Smooth muscle cell (in vitro differentiated cells): ENCODE results near the gene LFNG. TPM values are rescaled to one million over a fixed set of nuclear protein-coding genes. Genes with fewer than 3 reads are reported as not detected.

Experiments
- DNase-seq: peaks from one replicate; lab custom pipeline; 2025; ENCODE audit not compliant: unreplicated experiment; lab: John Stamatoyannopoulos, UW
- H2AFZ ChIP-seq: fragments of 200-600 bp; sonication (generic); 2 replicates; pipeline ENCODE4 v1.6.0; 2016; ENCODE audit warnings: antibody characterized with exemption, low read depth, mild to moderate bottlenecking
- H3F3A ChIP-seq: fragments of 200-600 bp; sonication (generic); 2 replicates; pipeline ENCODE4 v1.6.0; 2017; ENCODE audit warnings: antibody characterized with exemption, low read depth
- H3K27ac ChIP-seq: fragments of 200-600 bp; sonication (generic); 2 replicates; pipeline ENCODE4 v1.5.1; 2016; ENCODE audit warnings: low read depth, mild to moderate bottlenecking
- H3K27me3 ChIP-seq: fragments of 200-600 bp; sonication (generic); 2 replicates; pipeline ENCODE4 v1.6.1; 2016; ENCODE audit warnings: low read depth, mild to moderate bottlenecking
- H3K36me3 ChIP-seq: fragments of 200-600 bp; sonication (generic); 2 replicates; pipeline ENCODE4 v1.5.1; 2016; ENCODE audit warnings: low read depth
- H3K4me1 ChIP-seq: fragments of 200-600 bp; sonication (generic); 2 replicates; pipeline ENCODE4 v1.5.1; 2016; ENCODE audit warnings: low read depth
- H3K4me2 ChIP-seq: fragments of 200-600 bp; sonication (generic); 2 replicates; pipeline ENCODE4 v1.6.0; 2016; ENCODE audit warnings: mild to moderate bottlenecking
- H3K4me3 ChIP-seq: fragments of 200-600 bp; sonication (generic); 2 replicates; pipeline ENCODE4 v1.5.1; 2016; ENCODE audit warnings: mild to moderate bottlenecking
- H3K79me2 ChIP-seq: fragments of 200-600 bp; sonication (generic); 2 replicates; pipeline ENCODE4 v1.6.0; 2016; ENCODE audit warnings: low read depth, mild to moderate bottlenecking
- H3K9ac ChIP-seq: fragments of 200-600 bp; sonication (generic); 2 replicates; pipeline ENCODE4 v1.6.0; 2016; ENCODE audit warnings: low read depth
- H3K9me3 ChIP-seq: fragments of 200-600 bp; sonication (generic); replicated peaks from 2 replicates; pipeline ENCODE4 v1.5.1; 2016; ENCODE audit warnings: low read depth
- H4K20me1 ChIP-seq: fragments of 200-600 bp; sonication (generic); 2 replicates; pipeline ENCODE4 v1.6.0; 2016; ENCODE audit warnings: low read depth
- WGBS: methylation state at CpG from one replicate; pipeline ENCODE4 v1.1.7; 2016; ENCODE audit warnings: low lambda C conversion rate; 5-methylcytosine and 5-hydroxymethylcytosine counted together
- polyA plus RNA-seq: library from polyadenylated mRNA; unstranded; fragments of >200 nt; fragmentation: Nextera tagmentation; extraction: Ambion mirVana; gene quantifications from 2 replicates; pipeline ENCODE4 v1.2.1, GENCODE V29; 2016
- total RNA-seq: library from RNA; depleted of rRNA; stranded (reverse); fragments of >200 nt; gene quantifications from 2 replicates; pipeline ENCODE4 v1.2.3, GENCODE V29; 2014
- TF ChIP-seq, protein P1 (sequence below): fragments of 200-600 bp; sonication (generic); IDR thresholded peaks from 2 replicates; pipeline ENCODE4 v1.5.1; 2017; ENCODE audit warnings: borderline replicate concordance, mild to moderate bottlenecking, antibody characterized with exemption; ENCODE audit not compliant: insufficient read depth, poor library complexity, severe bottlenecking

The LFNG gene
- total and polyA plus RNA-seq, 2 experiments from 2014 or later: 6.0 to 9.8 TPM

DNA sequence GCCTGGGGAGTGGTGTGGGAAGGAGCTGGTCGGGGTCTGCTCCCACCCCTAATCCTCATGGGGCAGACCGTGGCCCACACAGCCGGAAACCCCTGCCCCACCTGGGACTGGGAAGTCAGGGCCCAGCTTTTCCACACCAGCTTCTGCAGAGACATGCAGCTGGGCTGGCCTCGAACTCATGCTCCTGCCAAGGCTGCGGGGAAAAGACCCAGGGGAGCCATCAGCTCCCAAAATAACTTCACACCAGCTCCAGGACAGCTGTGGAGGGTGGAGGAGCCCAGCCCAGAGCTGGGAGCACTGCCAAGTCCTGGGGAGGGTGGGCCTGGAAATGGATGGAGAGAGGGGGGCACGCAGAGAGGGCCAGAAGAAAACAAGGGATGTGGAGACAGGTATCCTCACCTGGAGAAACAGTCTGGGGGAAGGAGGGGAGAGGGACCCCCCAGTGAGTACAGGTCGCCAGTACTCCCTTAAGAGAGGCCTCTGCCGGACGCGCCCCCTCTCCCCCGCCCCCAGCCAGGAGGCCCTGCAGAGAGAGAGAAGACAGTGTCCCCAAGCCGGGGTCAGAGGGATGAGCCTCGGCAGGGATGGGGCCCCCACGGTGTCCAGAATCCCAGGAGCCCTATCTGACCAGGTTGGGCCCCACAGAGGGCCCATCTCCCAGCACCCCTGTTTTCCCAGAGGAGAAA lies 31.8 kb upstream of the LFNG start:
- no peaks in the 10 kb centered on the region for H3K9me3 ChIP-seq
- H2AFZ ChIP-seq: no peak overlapping the region
- 93% methylated on average over 8 of the region's 14 CpGs for WGBS
- H3F3A ChIP-seq: no peaks in the 10 kb centered on the region
- H3K36me3 ChIP-seq: no peaks in the 10 kb centered on the region
- H3K79me2 ChIP-seq: no peaks in the 10 kb centered on the region
- H3K27me3 ChIP-seq: no peaks in the 10 kb centered on the region
- no peak overlapping the region for H3K27ac ChIP-seq
- DNase-seq: no peak
- H4K20me1 ChIP-seq: no peaks in the 10 kb centered on the region
- H3K9ac ChIP-seq: no peak overlapping the region
- TF ChIP-seq, protein P1, sequence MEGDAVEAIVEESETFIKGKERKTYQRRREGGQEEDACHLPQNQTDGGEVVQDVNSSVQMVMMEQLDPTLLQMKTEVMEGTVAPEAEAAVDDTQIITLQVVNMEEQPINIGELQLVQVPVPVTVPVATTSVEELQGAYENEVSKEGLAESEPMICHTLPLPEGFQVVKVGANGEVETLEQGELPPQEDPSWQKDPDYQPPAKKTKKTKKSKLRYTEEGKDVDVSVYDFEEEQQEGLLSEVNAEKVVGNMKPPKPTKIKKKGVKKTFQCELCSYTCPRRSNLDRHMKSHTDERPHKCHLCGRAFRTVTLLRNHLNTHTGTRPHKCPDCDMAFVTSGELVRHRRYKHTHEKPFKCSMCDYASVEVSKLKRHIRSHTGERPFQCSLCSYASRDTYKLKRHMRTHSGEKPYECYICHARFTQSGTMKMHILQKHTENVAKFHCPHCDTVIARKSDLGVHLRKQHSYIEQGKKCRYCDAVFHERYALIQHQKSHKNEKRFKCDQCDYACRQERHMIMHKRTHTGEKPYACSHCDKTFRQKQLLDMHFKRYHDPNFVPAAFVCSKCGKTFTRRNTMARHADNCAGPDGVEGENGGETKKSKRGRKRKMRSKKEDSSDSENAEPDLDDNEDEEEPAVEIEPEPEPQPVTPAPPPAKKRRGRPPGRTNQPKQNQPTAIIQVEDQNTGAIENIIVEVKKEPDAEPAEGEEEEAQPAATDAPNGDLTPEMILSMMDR: no peak
- H3K4me3 ChIP-seq: no peak overlapping the region
- H3K4me1 ChIP-seq: no peaks in the 10 kb centered on the region
- no peak overlapping the region for H3K4me2 ChIP-seq

DNA sequence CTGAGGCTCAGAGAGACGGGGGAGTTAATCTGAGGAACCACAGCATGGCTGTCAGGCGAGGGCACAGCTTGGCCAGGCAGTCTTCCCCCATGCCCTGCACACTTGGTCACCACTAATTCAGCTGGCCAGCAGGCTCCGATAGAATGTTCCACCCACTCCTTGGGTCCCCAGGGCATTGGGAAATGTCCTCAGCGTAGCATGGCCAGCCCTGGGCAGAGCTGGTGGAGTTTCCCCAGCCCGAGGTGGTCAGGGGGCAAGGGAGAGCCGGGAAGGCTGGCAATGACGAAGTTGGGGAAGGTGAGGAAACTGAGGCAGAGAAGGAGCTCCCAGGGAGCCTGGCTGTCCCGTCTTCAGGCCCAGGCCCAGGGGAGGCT lies 31.3 kb upstream of the LFNG start:
- H3K79me2 ChIP-seq: no peaks in the 10 kb centered on the region
- DNase-seq: no peak
- no peaks in the 10 kb centered on the region for H3F3A ChIP-seq
- H3K9ac ChIP-seq: no peak overlapping the region
- TF ChIP-seq, protein P1: no peak
- no peak overlapping the region for H3K4me2 ChIP-seq
- 85% methylated on average over 8 of the region's 8 CpGs for WGBS
- no peaks in the 10 kb centered on the region for H3K9me3 ChIP-seq
- no peak overlapping the region for H3K27ac ChIP-seq
- no peaks in the 10 kb centered on the region for H3K36me3 ChIP-seq
- H4K20me1 ChIP-seq: no peaks in the 10 kb centered on the region
- H2AFZ ChIP-seq: no peak overlapping the region
- no peaks in the 10 kb centered on the region for H3K27me3 ChIP-seq
- H3K4me3 ChIP-seq: no peak overlapping the region
- H3K4me1 ChIP-seq: no peaks in the 10 kb centered on the region

DNA sequence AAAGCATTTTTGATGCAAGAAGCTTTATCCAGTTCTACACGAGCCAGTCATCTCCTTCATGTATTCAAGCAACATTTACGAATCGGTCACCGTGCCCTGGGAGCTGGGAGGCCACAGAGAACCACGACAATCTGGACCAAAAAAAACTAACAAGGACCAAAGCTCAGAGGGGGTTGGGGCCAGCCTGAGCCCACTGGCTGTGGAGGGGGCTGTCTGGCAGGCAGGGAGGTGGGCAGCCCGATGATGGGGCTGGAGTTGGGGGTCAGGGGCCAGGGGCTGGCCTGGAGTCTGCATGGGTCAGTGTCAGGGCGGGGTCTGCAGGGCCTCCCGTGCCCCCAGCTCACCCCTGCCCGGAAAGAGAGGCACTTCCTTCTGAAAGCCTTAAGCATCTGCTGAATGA lies 30.9 kb upstream of the LFNG start:
- no peak overlapping the region for H3K4me3 ChIP-seq
- H4K20me1 ChIP-seq: no peaks in the 10 kb centered on the region
- TF ChIP-seq, protein P1: no peak
- no peak overlapping the region for H3K27ac ChIP-seq
- no peak overlapping the region for H3K4me2 ChIP-seq
- 79% methylated on average over 9 of the region's 9 CpGs for WGBS
- H3K79me2 ChIP-seq: no peaks in the 10 kb centered on the region
- DNase-seq: no peak
- no peaks in the 10 kb centered on the region for H3K36me3 ChIP-seq
- H3K27me3 ChIP-seq: no peaks in the 10 kb centered on the region
- no peak overlapping the region for H2AFZ ChIP-seq
- no peaks in the 10 kb centered on the region for H3K4me1 ChIP-seq
- no peaks in the 10 kb centered on the region for H3K9me3 ChIP-seq
- no peak overlapping the region for H3K9ac ChIP-seq
- no peaks in the 10 kb centered on the region for H3F3A ChIP-seq

DNA sequence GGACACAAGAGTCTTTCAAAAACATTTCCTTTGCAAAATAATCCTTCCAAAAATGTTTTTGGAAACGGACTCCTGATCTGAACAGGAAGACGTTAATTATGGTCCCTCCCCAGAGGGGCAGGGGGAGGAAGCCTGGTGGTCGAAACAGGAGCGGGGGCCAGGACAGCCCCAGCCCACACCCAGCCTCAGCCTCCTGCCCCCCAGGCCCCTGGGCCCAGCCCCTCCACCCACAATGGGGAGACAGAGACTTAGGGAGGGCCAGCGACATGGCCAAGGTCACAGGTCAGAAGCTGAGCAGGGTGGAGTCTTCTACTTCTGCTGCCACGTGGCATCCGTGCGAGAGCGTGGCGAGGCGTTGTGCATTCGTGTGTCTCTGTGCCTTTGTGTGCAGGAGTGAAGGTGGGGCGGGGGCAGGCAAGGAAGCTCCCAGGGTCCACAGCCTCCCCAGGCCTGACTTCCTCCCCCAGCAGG lies 29.4 kb upstream of the LFNG start:
- Histone ChIP-seq H3K9me3 (no peaks in the 10 kb centered on the region), H3K4me1 (no peaks in the 10 kb centered on the region), H3K79me2 (no peaks in the 10 kb centered on the region), H3K9ac (no peak overlapping the region), H3K4me2 (no peak overlapping the region), H2AFZ (no peak overlapping the region), H3K27ac (no peak overlapping the region), H3K27me3 (no peaks in the 10 kb centered on the region), H4K20me1 (no peaks in the 10 kb centered on the region), H3K4me3 (no peak overlapping the region), H3K36me3 (no peaks in the 10 kb centered on the region), H3F3A (no peaks in the 10 kb centered on the region)
- no peak for DNase-seq
- 91% methylated on average over 13 of the region's 13 CpGs for WGBS
- TF ChIP-seq, protein P1: no peak
